Activated T-cell treated with anti-CD3 and anti-CD28 coated beads for 1 hour (primary cell): Measurements from ENCODE around the gene THAP6.
"Not testable (repeated sequence)": the region's sequence is repeated elsewhere in the genome, so short reads cannot be mapped to it uniquely, and the experiment has no call there.

Experiments used
- DNase-seq: peaks from one replicate; pipeline ENCODE4 v3.0.0-alpha.2; 2020; ENCODE audit warnings: low read depth

THAP6 gene

GRCh38 chr4:75525910-75526309 is 11.6 kb downstream of the THAP6 start:
- no peak for DNase-seq

GRCh38 chr4:75527482-75527881 is 13.2 kb downstream of the THAP6 start:
- DNase-seq = no peak

GRCh38 chr4:75530556-75531322 is 16.5 kb downstream of the THAP6 start:
- no peak for DNase-seq

- DNase-seq = not testable (repeated sequence)
These were observed 17.4 kb downstream of the THAP6 start for GRCh38 chr4:75531536-75532143.

- DNase-seq = not testable (repeated sequence)
These were observed 19.1 kb downstream of the THAP6 start for GRCh38 chr4:75533339-75533887.

- not testable (repeated sequence) for DNase-seq
These were observed 19.7 kb downstream of the THAP6 start for GRCh38 chr4:75533926-75534325.

GRCh38 chr4:75537308-75537707 is 23.0 kb downstream of the THAP6 start:
- DNase-seq = not testable (repeated sequence)

GRCh38 chr4:75542824-75543223 is 28.6 kb downstream of the THAP6 start:
- DNase-seq = no peak

GRCh38 chr4:75544220-75544619 is 29.9 kb downstream of the THAP6 start:
- DNase-seq = not testable (repeated sequence)

- DNase-seq = no peak
These were observed 30.6 kb downstream of the THAP6 start for GRCh38 chr4:75544870-75545269.

- DNase-seq = no peak
These were observed 31.3 kb downstream of the THAP6 start for GRCh38 chr4:75545526-75545925.

GRCh38 chr4:75547647-75548387 is 33.5 kb downstream of the THAP6 start:
- no peak for DNase-seq

GRCh38 chr4:75549019-75549418 is 34.7 kb downstream of the THAP6 start:
- DNase-seq = no peak

- no peak for DNase-seq
These were observed 38.2 kb downstream of the THAP6 start for GRCh38 chr4:75552452-75552851.

GRCh38 chr4:75555294-75556164 is 41.3 kb downstream of the THAP6 start, which contains the start of gene ODAPH:
TSS of gene ODAPH (plus strand) at chr4:75556066. CDS start at chr4:75556083, 17 bp downstream.
- no peak for DNase-seq

GRCh38 chr4:75557696-75558095 is 43.4 kb downstream of the THAP6 start:
- DNase-seq = no peak

- no peak for DNase-seq
These were observed 47.5 kb downstream of the THAP6 start for GRCh38 chr4:75561789-75562188.

GRCh38 chr4:75564023-75564422 is 49.8 kb downstream of the THAP6 start:
- no peak for DNase-seq

- DNase-seq = no peak
These were observed 51.2 kb downstream of the THAP6 start for GRCh38 chr4:75565481-75565880.

- DNase-seq = no peak
These were observed 52.6 kb downstream of the THAP6 start for GRCh38 chr4:75566911-75567310.

- no peak for DNase-seq
These were observed 53.5 kb downstream of the THAP6 start for GRCh38 chr4:75567725-75568124.
